Hepatocyte (in vitro differentiated cells): ENCODE data around the gene CHN1. TPM values are rescaled to one million over a fixed set of nuclear protein-coding genes. Genes with fewer than 3 reads are reported as not detected.

ENCODE experiments used
- DNase-seq: peaks from one replicate; pipeline ENCODE4 v3.0.0-alpha.2; 2016; ENCODE audit warnings: low spot score
- H2AFZ ChIP-seq: fragments of 200-600 bp; sonication (generic); 2 replicates; pipeline ENCODE4 v1.6.0; 2016; ENCODE audit warnings: antibody characterized with exemption, mild to moderate bottlenecking
- H3K27ac ChIP-seq: fragments of 200-600 bp; sonication (generic); 2 replicates; pipeline ENCODE4 v1.5.1; 2016; ENCODE audit warnings: mild to moderate bottlenecking
- H3K27me3 ChIP-seq: fragments of 200-600 bp; sonication (generic); 2 replicates; pipeline ENCODE4 v1.6.1; 2016
- H3K36me3 ChIP-seq: fragments of 200-600 bp; sonication (generic); replicated peaks from 2 replicates; pipeline ENCODE4 v1.5.1; 2016; ENCODE audit warnings: low read depth; ENCODE audit not compliant: insufficient read depth
- H3K4me1 ChIP-seq: fragments of 200-600 bp; sonication (generic); 2 replicates; pipeline ENCODE4 v1.5.1; 2016; ENCODE audit warnings: mild to moderate bottlenecking, moderate library complexity; ENCODE audit not compliant: insufficient read depth
- H3K4me2 ChIP-seq: fragments of 200-600 bp; sonication (generic); 2 replicates; pipeline ENCODE4 v1.6.0; 2016
- H3K4me3 ChIP-seq: fragments of 200-600 bp; sonication (generic); 2 replicates; pipeline ENCODE4 v1.5.1; 2016; ENCODE audit warnings: mild to moderate bottlenecking
- H3K79me2 ChIP-seq: fragments of 200-600 bp; sonication (generic); 2 replicates; pipeline ENCODE4 v1.6.0; 2017; ENCODE audit warnings: mild to moderate bottlenecking
- H3K9me2 ChIP-seq: fragments of 200-600 bp; sonication (generic); replicated peaks from 2 replicates; pipeline ENCODE4 v1.6.0; 2017; ENCODE audit warnings: mild to moderate bottlenecking; ENCODE audit not compliant: insufficient read depth
- H3K9me3 ChIP-seq: fragments of 200-600 bp; sonication (generic); 2 replicates; pipeline ENCODE4 v1.5.1; 2016; ENCODE audit warnings: low read depth, mild to moderate bottlenecking
- H4K20me1 ChIP-seq: fragments of 200-600 bp; sonication (generic); 2 replicates; pipeline ENCODE4 v1.6.0; 2016; ENCODE audit warnings: mild to moderate bottlenecking; ENCODE audit not compliant: insufficient read depth, poor library complexity, severe bottlenecking
- CTCF ChIP-seq: fragments of 200-600 bp; sonication (generic); IDR thresholded peaks from 2 replicates; pipeline ENCODE4 v1.5.1; 2016; ENCODE audit warnings: antibody characterized with exemption, mild to moderate bottlenecking; ENCODE audit not compliant: poor library complexity
- EZH2 ChIP-seq: fragments of 200-600 bp; sonication (generic); IDR thresholded peaks from 2 replicates; pipeline ENCODE4 v1.6.1; 2016; ENCODE audit warnings: antibody characterized with exemption, mild to moderate bottlenecking, borderline replicate concordance
- EZH2phosphoT487 ChIP-seq: fragments of 200-600 bp; sonication (generic); IDR thresholded peaks from one replicate; pipeline ENCODE4 v1.6.1; 2018; ENCODE audit warnings: antibody characterized with exemption, mild to moderate bottlenecking, low read depth, moderate library complexity; ENCODE audit not compliant: unreplicated experiment, severe bottlenecking
- WGBS: methylation state at CpG from one replicate; pipeline ENCODE4 v1.1.6; 2016; ENCODE audit warnings: low lambda C conversion rate; ENCODE audit errors: missing lambda C conversion rate; 5-methylcytosine and 5-hydroxymethylcytosine counted together
- polyA plus RNA-seq: library from polyadenylated mRNA; unstranded; fragments of >200 nt; fragmentation: Nextera tagmentation; extraction: Ambion mirVana; gene quantifications from 2 replicates; pipeline ENCODE4 v1.2.1, GENCODE V29; 2016
- total RNA-seq: library from RNA; depleted of rRNA; stranded (reverse); fragments of >200 nt; gene quantifications from 2 replicates; pipeline ENCODE4 v1.2.3, GENCODE V29; 2014

CHN1 gene
- total and polyA plus RNA-seq, 2 experiments from 2014 or later: 19.2 to 23.0 TPM

- Histone ChIP-seq H3K4me3 (no peak overlapping the region), H3K36me3 (no peaks in the 10 kb centered on the region), H3K27me3 (no peaks in the 10 kb centered on the region), H4K20me1 (no peaks in the 10 kb centered on the region), H3K9me3 (no peaks in the 10 kb centered on the region), H3K27ac (no peak overlapping the region), H3K4me1 (no peaks in the 10 kb centered on the region), H2AFZ (no peak overlapping the region), H3K9me2 (no peaks in the 10 kb centered on the region), H3K79me2 (no peaks in the 10 kb centered on the region), H3K4me2 (no peak overlapping the region)
- DNase-seq: no peak
- WGBS: 90% methylated on average over 4 of the region's 4 CpGs
- TF ChIP-seq EZH2phosphoT487 (no peak), EZH2 (no peak), CTCF (no peak)
These were observed 88.8 kb downstream of the CHN1 start for GRCh38 chr2:174916270-174916930.

- Histone ChIP-seq H4K20me1 (no peaks in the 10 kb centered on the region), H3K4me2 (no peak overlapping the region), H3K9me3 (no peaks in the 10 kb centered on the region), H3K27ac (no peak overlapping the region), H3K36me3 (no peaks in the 10 kb centered on the region), H3K79me2 (no peaks in the 10 kb centered on the region), H3K4me1 (no peaks in the 10 kb centered on the region), H3K27me3 (no peaks in the 10 kb centered on the region), H3K4me3 (no peak overlapping the region), H3K9me2 (no peaks in the 10 kb centered on the region), H2AFZ (no peak overlapping the region)
- no peak for DNase-seq
- WGBS: 93% methylated on average over 7 of the region's 7 CpGs
- TF ChIP-seq EZH2phosphoT487 (no peak), EZH2 (no peak), CTCF (no peak)
These were observed 90.1 kb downstream of the CHN1 start for GRCh38 chr2:174914853-174915760.

- H3K79me2 ChIP-seq: no peaks in the 10 kb centered on the region
- H3K9me3 ChIP-seq: no peaks in the 10 kb centered on the region
- peaks cover 1% of the 10 kb centered on the region for H3K4me1 ChIP-seq
- no peak for DNase-seq
- 93% methylated on average over 3 of the region's 3 CpGs for WGBS
- H3K36me3 ChIP-seq: no peaks in the 10 kb centered on the region
- no peaks in the 10 kb centered on the region for H3K27me3 ChIP-seq
- no peak for TF ChIP-seq EZH2
- TF ChIP-seq CTCF: no peak
- TF ChIP-seq EZH2phosphoT487: no peak
- no peak overlapping the region for H3K27ac ChIP-seq
- no peak overlapping the region for H2AFZ ChIP-seq
- H3K9me2 ChIP-seq: no peaks in the 10 kb centered on the region
- no peak overlapping the region for H3K4me3 ChIP-seq
- H4K20me1 ChIP-seq: no peaks in the 10 kb centered on the region
- no peak overlapping the region for H3K4me2 ChIP-seq
These were observed 96.9 kb downstream of the CHN1 start for GRCh38 chr2:174908284-174908683.
